Measurements from ENCODE around the gene KIAA1328. TPM values are rescaled to one million over a fixed set of nuclear protein-coding genes. Genes with fewer than 3 reads are reported as not detected.

KIAA1328 gene
- polyA plus RNA-seq, 1 donor (not counting 4 experiments of a cell fraction or from before 2014, with no cell fraction given): 5.5 TPM

DNA sequence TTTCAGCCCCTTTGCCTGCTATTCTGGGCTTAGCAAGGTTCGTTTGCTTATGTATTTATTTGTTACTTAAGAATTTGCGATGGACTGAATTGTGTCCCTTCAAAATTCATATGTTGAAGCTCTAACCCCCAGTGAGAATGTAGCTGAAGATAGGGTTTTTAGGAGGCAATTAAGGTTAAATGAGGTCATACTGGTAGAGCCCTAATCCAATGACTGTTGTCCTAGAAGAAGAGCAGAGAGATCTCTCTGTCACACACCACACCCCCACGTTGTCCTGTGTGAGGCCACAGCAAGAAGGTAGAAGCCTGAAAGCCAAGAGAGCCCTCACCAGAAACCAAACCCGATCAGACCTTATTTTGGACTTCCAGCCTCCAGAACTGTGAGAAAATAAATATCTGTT, 66.7 kb downstream of the KIAA1328 start:
- DNase-seq (ENCODE audit: low read depth, low spot score): no peak
- TF ChIP-seq, protein P1, sequence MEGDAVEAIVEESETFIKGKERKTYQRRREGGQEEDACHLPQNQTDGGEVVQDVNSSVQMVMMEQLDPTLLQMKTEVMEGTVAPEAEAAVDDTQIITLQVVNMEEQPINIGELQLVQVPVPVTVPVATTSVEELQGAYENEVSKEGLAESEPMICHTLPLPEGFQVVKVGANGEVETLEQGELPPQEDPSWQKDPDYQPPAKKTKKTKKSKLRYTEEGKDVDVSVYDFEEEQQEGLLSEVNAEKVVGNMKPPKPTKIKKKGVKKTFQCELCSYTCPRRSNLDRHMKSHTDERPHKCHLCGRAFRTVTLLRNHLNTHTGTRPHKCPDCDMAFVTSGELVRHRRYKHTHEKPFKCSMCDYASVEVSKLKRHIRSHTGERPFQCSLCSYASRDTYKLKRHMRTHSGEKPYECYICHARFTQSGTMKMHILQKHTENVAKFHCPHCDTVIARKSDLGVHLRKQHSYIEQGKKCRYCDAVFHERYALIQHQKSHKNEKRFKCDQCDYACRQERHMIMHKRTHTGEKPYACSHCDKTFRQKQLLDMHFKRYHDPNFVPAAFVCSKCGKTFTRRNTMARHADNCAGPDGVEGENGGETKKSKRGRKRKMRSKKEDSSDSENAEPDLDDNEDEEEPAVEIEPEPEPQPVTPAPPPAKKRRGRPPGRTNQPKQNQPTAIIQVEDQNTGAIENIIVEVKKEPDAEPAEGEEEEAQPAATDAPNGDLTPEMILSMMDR (optimal IDR thresholded peaks at IDR 0.05 in 1 of 3, IDR thresholded peaks at IDR 0.05 in 1 of 3, conservative IDR thresholded peaks at IDR 0.05 in 1 of 3; ENCODE audit: extremely low read depth in 1 of 3, insufficient read depth in 2 of 3, low read length in 3 of 3): no peak
- TF ChIP-seq EZH2 (IDR thresholded peaks at IDR 0.05; ENCODE audit: low read length): no peak
- H2AFZ ChIP-seq (ENCODE audit: control insufficient read depth, low read length): no peak overlapping the region
- H3K9ac ChIP-seq (ENCODE audit: control insufficient read depth, extremely low read depth, insufficient read depth, low read length): no peak overlapping the region
- H3K9me1 ChIP-seq (ENCODE audit: control insufficient read depth, extremely low read depth, insufficient read depth, low read length): no peaks in the 10 kb centered on the region
- FAIRE-seq: no peak
- no peaks in the 10 kb centered on the region for H3K79me2 ChIP-seq (ENCODE audit: control insufficient read depth, insufficient read depth, low read length)
- H3K36me3 ChIP-seq (ENCODE audit: control insufficient read depth in 2 of 2, extremely low read depth in 1 of 2, insufficient read depth in 2 of 2, low read length in 2 of 2): no peaks in the 10 kb centered on the region
- H4K20me1 ChIP-seq (ENCODE audit: control insufficient read depth, extremely low read depth, insufficient read depth, low read length): no peaks in the 10 kb centered on the region
- no peak overlapping the region for H3K4me2 ChIP-seq (ENCODE audit: control insufficient read depth, extremely low read depth, insufficient read depth, low read depth, low read length)
- dilution Hi-C loops (cut with MboI; ENCODE audit: extremely low pct_ligation_motif_present, low sequenced_read_pairs): no loop called here
- no peak overlapping the region for H3K4me3 ChIP-seq (ENCODE audit: control insufficient read depth in 2 of 3, extremely low read depth in 1 of 3, insufficient read depth in 2 of 3, low read depth in 1 of 3, low read length in 3 of 3)
- no peaks in the 10 kb centered on the region for H3K27me3 ChIP-seq (ENCODE audit: control insufficient read depth, extremely low read depth, insufficient read depth, low read length)
- no peaks in the 10 kb centered on the region for H3K9me3 ChIP-seq (ENCODE audit: control insufficient read depth, low read depth, low read length)
- H3K4me1 ChIP-seq (ENCODE audit: control insufficient read depth, extremely low read depth, insufficient read depth, low read length): no peaks in the 10 kb centered on the region
- no peak overlapping the region for H3K27ac ChIP-seq (ENCODE audit: control insufficient read depth, insufficient read depth, low read length)

DNA sequence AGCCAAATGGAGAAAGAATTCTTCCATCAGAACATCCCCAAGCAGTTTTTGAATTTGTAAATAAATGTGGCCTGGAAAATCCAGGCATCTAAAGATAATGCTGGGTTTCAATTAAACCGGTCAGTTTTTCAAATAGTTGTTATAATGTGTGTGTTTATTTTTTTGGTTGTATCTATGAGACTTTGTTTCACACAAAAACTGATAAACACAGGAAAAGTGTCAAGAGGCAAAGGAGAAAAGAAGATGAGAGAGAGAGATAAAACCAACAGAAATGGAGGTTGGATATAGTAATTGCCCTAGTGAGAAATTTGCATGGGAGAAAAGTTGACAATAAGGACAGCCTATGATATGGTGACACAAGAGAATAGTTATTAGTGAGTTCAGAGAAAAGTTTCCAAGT, 68.3 kb downstream of the KIAA1328 start:
- Histone ChIP-seq H3K27me3 (ENCODE audit: control insufficient read depth, extremely low read depth, insufficient read depth, low read length) (no peaks in the 10 kb centered on the region), H2AFZ (ENCODE audit: control insufficient read depth, low read length) (no peak overlapping the region), H3K4me1 (ENCODE audit: control insufficient read depth, extremely low read depth, insufficient read depth, low read length) (no peaks in the 10 kb centered on the region), H3K4me3 (ENCODE audit: control insufficient read depth in 2 of 3, extremely low read depth in 1 of 3, insufficient read depth in 2 of 3, low read depth in 1 of 3, low read length in 3 of 3) (no peak overlapping the region), H3K9me3 (ENCODE audit: control insufficient read depth, low read depth, low read length) (no peaks in the 10 kb centered on the region), H3K4me2 (ENCODE audit: control insufficient read depth, extremely low read depth, insufficient read depth, low read depth, low read length) (no peak overlapping the region), H3K9me1 (ENCODE audit: control insufficient read depth, extremely low read depth, insufficient read depth, low read length) (no peaks in the 10 kb centered on the region), H3K36me3 (ENCODE audit: control insufficient read depth in 2 of 2, extremely low read depth in 1 of 2, insufficient read depth in 2 of 2, low read length in 2 of 2) (no peaks in the 10 kb centered on the region), H4K20me1 (ENCODE audit: control insufficient read depth, extremely low read depth, insufficient read depth, low read length) (no peaks in the 10 kb centered on the region), H3K27ac (ENCODE audit: control insufficient read depth, insufficient read depth, low read length) (no peak overlapping the region), H3K79me2 (ENCODE audit: control insufficient read depth, insufficient read depth, low read length) (no peaks in the 10 kb centered on the region), H3K9ac (ENCODE audit: control insufficient read depth, extremely low read depth, insufficient read depth, low read length) (no peak overlapping the region)
- no peak for DNase-seq (ENCODE audit: low read depth, low spot score)
- TF ChIP-seq EZH2 (IDR thresholded peaks at IDR 0.05; ENCODE audit: low read length): no peak
- TF ChIP-seq, protein P1 (optimal IDR thresholded peaks at IDR 0.05 in 1 of 3, IDR thresholded peaks at IDR 0.05 in 1 of 3, conservative IDR thresholded peaks at IDR 0.05 in 1 of 3; ENCODE audit: extremely low read depth in 1 of 3, insufficient read depth in 2 of 3, low read length in 3 of 3): no peak
- dilution Hi-C loops (cut with MboI; ENCODE audit: extremely low pct_ligation_motif_present, low sequenced_read_pairs): no loop called here
- no peak for FAIRE-seq
